ENCODE measurements around the gene PGLYRP2. TPM values are rescaled to one million over a fixed set of nuclear protein-coding genes. Genes with fewer than 3 reads are reported as not detected.

PGLYRP2 gene
- total and polyA plus RNA-seq, 9 of the 15 experiments (the other 6 are each of a cell fraction or from before 2014, with no cell fraction given) = not detected

DNA sequence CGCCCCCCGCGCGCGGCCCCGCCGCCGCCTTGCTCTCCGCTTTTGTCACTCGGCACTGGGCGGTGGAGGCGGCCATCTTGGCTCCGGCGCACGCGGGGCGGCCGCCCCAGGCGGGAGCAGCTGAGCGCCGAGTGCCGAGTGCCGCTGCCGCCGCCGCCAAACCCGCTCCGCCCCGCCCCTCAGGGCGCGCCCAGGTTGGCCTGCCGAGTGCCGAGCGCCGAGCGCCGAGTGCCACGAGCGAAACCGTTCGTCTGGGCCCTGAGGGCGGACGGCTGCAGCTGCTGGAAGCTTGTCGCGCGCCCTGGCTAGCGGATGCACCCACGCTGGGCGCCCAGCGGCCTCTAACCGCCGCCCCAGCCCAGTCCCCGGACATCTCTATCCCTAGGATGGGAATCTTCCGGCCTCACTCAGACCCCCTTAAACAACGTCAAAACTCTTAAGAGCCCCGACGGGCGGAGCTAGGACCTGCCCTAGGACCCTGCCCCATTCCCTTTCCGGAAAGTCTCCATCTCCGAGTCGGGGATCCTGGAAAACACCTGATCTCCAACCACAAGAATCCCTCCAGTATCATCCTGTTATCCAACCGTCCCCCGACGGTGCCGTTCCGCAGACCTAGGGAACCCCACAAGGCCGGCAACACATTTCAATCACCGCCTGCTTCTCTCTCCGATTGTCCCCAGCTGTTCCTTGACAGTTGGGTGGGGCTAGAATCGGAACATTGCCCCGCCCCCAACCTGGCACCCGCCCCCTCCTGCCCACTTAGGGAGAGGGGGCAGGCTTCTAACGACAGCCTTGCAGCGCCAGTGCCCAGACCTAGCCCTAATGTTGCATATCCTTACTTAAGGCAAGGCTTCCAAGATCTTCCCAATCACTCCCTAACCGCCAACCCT, 46.4 kb downstream of the PGLYRP2 start (continued):
- TF ChIP-seq MED1 (CRISPR knock-in tag; IDR thresholded peaks at IDR 0.05; ENCODE audit: borderline replicate concordance) (no peak), ILF3 (IDR thresholded peaks at IDR 0.05; ENCODE audit: borderline replicate concordance) (no peak), RFX7 (CRISPR knock-in tag; IDR thresholded peaks at IDR 0.05) (no peak), RBM15 (IDR thresholded peaks at IDR 0.05; ENCODE audit: insufficient read depth, low read length) (no peak), SNIP1 (IDR thresholded peaks at IDR 0.05; ENCODE audit: low read depth) (no peak), FOXK1 (CRISPR knock-in tag; IDR thresholded peaks at IDR 0.05; ENCODE audit: borderline replicate concordance) (0 out of 2 replicates have a peak, but pooled peaks have one; percentile 42), TCF7 (IDR thresholded peaks at IDR 0.05; ENCODE audit: borderline replicate concordance) (peak; percentile 62; the same call in 1 of the 2 replicates), RNF219 (CRISPR knock-in tag; IDR thresholded peaks at IDR 0.05) (no peak), NFIC (IDR thresholded peaks at IDR 0.05) (peak; percentile 77), NCOA4 (IDR thresholded peaks at IDR 0.05; ENCODE audit: partially characterized antibody) (no peak), SMARCB1 (IDR thresholded peaks at IDR 0.05; ENCODE audit: insufficient read length, low read depth) (no peak), BMI1 (IDR thresholded peaks at IDR 0.05; ENCODE audit: low read length) (no peak), KAT2B (IDR thresholded peaks at IDR 0.05; ENCODE audit: low read depth, low read length) (no peak), ZNF695 (CRISPR knock-in tag; IDR thresholded peaks at IDR 0.05) (no peak), ZNF146 (CRISPR knock-in tag; IDR thresholded peaks at IDR 0.05; ENCODE audit: unreplicated experiment) (no peak), SOX6 (IDR thresholded peaks at IDR 0.05) (no peak), ATF7 (IDR thresholded peaks at IDR 0.05) (peak; percentile 61; the same call in 1 of the 2 replicates), BRD9 (IDR thresholded peaks at IDR 0.05; ENCODE audit: low read depth, partially characterized antibody) (no peak), ZKSCAN3 (CRISPR knock-in tag; IDR thresholded peaks at IDR 0.05) (no peak), ZNF140 (CRISPR knock-in tag; IDR thresholded peaks at IDR 0.05) (no peak), LARP7 (IDR thresholded peaks at IDR 0.05) (no peak), HCFC1 (IDR thresholded peaks at IDR 0.05; ENCODE audit: low read depth, low read length) (peak; percentile 83)
- TF ChIP-seq, protein P1, sequence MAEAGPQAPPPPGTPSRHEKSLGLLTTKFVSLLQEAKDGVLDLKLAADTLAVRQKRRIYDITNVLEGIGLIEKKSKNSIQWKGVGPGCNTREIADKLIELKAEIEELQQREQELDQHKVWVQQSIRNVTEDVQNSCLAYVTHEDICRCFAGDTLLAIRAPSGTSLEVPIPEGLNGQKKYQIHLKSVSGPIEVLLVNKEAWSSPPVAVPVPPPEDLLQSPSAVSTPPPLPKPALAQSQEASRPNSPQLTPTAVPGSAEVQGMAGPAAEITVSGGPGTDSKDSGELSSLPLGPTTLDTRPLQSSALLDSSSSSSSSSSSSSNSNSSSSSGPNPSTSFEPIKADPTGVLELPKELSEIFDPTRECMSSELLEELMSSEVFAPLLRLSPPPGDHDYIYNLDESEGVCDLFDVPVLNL (CRISPR knock-in tag; IDR thresholded peaks at IDR 0.05; ENCODE audit: low read depth) = no peak
- TF ChIP-seq, protein P2, sequence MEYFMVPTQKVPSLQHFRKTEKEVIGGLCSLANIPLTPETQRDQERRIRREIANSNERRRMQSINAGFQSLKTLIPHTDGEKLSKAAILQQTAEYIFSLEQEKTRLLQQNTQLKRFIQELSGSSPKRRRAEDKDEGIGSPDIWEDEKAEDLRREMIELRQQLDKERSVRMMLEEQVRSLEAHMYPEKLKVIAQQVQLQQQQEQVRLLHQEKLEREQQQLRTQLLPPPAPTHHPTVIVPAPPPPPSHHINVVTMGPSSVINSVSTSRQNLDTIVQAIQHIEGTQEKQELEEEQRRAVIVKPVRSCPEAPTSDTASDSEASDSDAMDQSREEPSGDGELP (CRISPR knock-in tag; IDR thresholded peaks at IDR 0.05; ENCODE audit: borderline replicate concordance) = peak; percentile 84
- TF ChIP-seq, protein P3, sequence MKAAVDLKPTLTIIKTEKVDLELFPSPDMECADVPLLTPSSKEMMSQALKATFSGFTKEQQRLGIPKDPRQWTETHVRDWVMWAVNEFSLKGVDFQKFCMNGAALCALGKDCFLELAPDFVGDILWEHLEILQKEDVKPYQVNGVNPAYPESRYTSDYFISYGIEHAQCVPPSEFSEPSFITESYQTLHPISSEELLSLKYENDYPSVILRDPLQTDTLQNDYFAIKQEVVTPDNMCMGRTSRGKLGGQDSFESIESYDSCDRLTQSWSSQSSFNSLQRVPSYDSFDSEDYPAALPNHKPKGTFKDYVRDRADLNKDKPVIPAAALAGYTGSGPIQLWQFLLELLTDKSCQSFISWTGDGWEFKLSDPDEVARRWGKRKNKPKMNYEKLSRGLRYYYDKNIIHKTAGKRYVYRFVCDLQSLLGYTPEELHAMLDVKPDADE (conservative IDR thresholded peaks at IDR 0.05; ENCODE audit: control insufficient read depth, low read depth, low read length) = peak; percentile 96
